KMS-11 (cell line): ENCODE data around the gene PACSIN1.

Source experiments
- H2AFZ ChIP-seq: fragments of 200-600 bp; sonication (generic); 2 replicates; pipeline ENCODE4 v1.6.1; 2016; ENCODE audit warnings: antibody characterized with exemption, mixed run types, low read depth
- H3K27ac ChIP-seq: fragments of 200-600 bp; sonication (generic); 2 replicates; pipeline ENCODE4 v1.6.1; 2016; ENCODE audit warnings: mild to moderate bottlenecking, mixed run types
- H3K27me3 ChIP-seq: fragments of 200-600 bp; sonication (generic); 2 replicates; pipeline ENCODE4 v1.6.1; 2017; ENCODE audit warnings: mild to moderate bottlenecking, low read depth, mixed run types, moderate library complexity; ENCODE audit not compliant: insufficient read depth
- H3K36me3 ChIP-seq: fragments of 200-600 bp; sonication (generic); 2 replicates; pipeline ENCODE4 v1.6.1; 2017; ENCODE audit warnings: mild to moderate bottlenecking, mixed run types; ENCODE audit not compliant: insufficient read depth
- H3K4me1 ChIP-seq: fragments of 200-600 bp; sonication (generic); 2 replicates; pipeline ENCODE4 v1.6.1; 2016; ENCODE audit warnings: mild to moderate bottlenecking, low read depth, mixed run types; ENCODE audit not compliant: poor library complexity, severe bottlenecking
- H3K4me2 ChIP-seq: fragments of 200-600 bp; sonication (generic); 2 replicates; pipeline ENCODE4 v1.7.0; 2016; ENCODE audit warnings: mild to moderate bottlenecking, mixed run types
- H3K4me3 ChIP-seq: fragments of 200-600 bp; sonication (generic); IDR thresholded peaks from 2 replicates; pipeline ENCODE4 v1.6.1; 2017; ENCODE audit warnings: low read depth, low read length, mixed read lengths; ENCODE audit not compliant: insufficient read depth
- H3K79me2 ChIP-seq: fragments of 200-600 bp; sonication (generic); 2 replicates; pipeline ENCODE4 v1.6.1; 2016; ENCODE audit warnings: low read depth, mixed run types; ENCODE audit not compliant: insufficient read depth
- H3K9ac ChIP-seq: fragments of 200-600 bp; sonication (generic); 2 replicates; pipeline ENCODE4 v1.6.1; 2016; ENCODE audit warnings: mild to moderate bottlenecking, mixed run types
- H4K20me1 ChIP-seq: fragments of 200-600 bp; sonication (generic); 2 replicates; pipeline ENCODE4 v1.6.1; 2016; ENCODE audit warnings: mild to moderate bottlenecking, mixed run types; ENCODE audit not compliant: insufficient read depth
- TF ChIP-seq, protein P1 (sequence below): fragments of 200-600 bp; sonication (generic); conservative IDR thresholded peaks from 2 replicates; pipeline ENCODE4 v1.6.1; 2017; ENCODE audit warnings: low read depth, mild to moderate bottlenecking, antibody characterized with exemption, low read length, moderate library complexity, mixed read lengths

PACSIN1 gene

DNA sequence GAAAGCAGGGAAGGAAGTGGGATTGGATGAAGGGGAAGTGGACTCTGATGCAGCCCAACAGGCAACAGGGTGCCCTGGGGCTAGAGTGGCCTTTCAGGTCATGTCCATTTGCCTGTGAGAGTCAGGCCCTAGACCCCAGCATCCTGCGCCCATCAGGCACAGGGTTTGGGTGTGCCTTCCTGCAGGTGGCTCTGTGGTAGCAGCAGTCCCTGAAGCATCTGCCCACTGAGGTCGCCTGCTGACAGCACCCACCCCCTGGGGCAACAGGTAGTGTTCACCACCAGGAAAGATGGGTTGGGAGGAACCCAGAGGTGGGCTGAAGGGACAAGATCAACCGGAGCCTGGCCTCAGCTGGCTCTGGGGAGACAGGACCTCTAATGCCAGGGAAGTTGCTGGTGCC is 3.6 kb downstream of the PACSIN1 start:
- H3K9ac ChIP-seq = no peak overlapping the region
- H3K27me3 ChIP-seq = no peaks in the 10 kb centered on the region
- H3K4me3 ChIP-seq = no peak overlapping the region
- H2AFZ ChIP-seq = no peak overlapping the region
- H3K4me1 ChIP-seq = no peaks in the 10 kb centered on the region
- TF ChIP-seq, protein P1, sequence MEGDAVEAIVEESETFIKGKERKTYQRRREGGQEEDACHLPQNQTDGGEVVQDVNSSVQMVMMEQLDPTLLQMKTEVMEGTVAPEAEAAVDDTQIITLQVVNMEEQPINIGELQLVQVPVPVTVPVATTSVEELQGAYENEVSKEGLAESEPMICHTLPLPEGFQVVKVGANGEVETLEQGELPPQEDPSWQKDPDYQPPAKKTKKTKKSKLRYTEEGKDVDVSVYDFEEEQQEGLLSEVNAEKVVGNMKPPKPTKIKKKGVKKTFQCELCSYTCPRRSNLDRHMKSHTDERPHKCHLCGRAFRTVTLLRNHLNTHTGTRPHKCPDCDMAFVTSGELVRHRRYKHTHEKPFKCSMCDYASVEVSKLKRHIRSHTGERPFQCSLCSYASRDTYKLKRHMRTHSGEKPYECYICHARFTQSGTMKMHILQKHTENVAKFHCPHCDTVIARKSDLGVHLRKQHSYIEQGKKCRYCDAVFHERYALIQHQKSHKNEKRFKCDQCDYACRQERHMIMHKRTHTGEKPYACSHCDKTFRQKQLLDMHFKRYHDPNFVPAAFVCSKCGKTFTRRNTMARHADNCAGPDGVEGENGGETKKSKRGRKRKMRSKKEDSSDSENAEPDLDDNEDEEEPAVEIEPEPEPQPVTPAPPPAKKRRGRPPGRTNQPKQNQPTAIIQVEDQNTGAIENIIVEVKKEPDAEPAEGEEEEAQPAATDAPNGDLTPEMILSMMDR = no peak
- H3K79me2 ChIP-seq = no peaks in the 10 kb centered on the region
- H3K4me2 ChIP-seq = no peak overlapping the region
- H3K27ac ChIP-seq = no peak overlapping the region
- H3K36me3 ChIP-seq = no peaks in the 10 kb centered on the region
- H4K20me1 ChIP-seq = no peaks in the 10 kb centered on the region

DNA sequence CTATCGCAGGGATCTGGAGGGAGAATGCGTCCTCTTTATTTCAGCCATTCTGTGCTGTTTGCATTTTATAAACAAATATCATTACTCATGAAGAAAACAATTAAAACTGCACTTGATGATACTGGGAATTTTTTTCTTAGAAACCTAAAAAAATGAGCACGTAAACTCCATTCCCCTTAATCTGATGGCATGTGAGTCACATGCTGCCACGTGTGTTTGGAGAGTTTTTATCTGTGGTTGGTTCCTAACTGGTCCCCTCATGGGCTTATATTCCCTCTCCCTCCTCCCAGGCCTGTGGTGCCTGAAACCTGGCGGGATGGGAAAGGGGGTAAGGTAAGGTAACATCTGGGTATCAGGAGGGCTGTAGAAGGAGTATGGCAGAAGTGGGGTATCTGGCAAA is 6.5 kb downstream of the PACSIN1 start:
- no peaks in the 10 kb centered on the region for H3K27me3 ChIP-seq
- no peak overlapping the region for H3K4me2 ChIP-seq
- no peak overlapping the region for H3K27ac ChIP-seq
- H3K79me2 ChIP-seq = no peaks in the 10 kb centered on the region
- no peak overlapping the region for H3K9ac ChIP-seq
- H3K4me3 ChIP-seq = no peak overlapping the region
- H4K20me1 ChIP-seq = no peaks in the 10 kb centered on the region
- H3K36me3 ChIP-seq = no peaks in the 10 kb centered on the region
- no peaks in the 10 kb centered on the region for H3K4me1 ChIP-seq
- H2AFZ ChIP-seq = no peak overlapping the region
- TF ChIP-seq, protein P1 = no peak

DNA sequence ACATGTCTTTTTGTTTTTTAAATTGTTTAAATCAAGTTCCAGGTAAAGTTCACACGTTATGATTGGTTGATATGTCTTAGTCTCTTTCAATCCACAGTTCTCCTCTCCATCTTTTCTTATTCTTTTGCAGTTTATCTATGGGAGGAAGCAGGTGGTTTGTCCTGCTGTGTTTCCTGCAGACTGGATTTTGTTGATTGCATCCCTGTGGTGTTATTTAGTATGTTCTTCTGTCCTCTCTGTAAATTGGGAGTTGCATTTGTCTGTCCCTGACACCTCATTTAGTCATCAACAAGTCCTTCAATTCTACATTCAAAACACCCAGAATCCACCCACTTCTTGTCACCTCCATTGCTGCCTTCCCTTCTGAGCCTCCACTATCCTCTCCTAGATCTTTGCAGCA is 8.1 kb downstream of the PACSIN1 start:
- Histone ChIP-seq H3K4me3 (no peak overlapping the region), H3K4me1 (no peaks in the 10 kb centered on the region), H3K4me2 (no peak overlapping the region), H4K20me1 (no peaks in the 10 kb centered on the region), H3K27ac (no peak overlapping the region), H3K9ac (no peak overlapping the region), H2AFZ (no peak overlapping the region), H3K36me3 (no peaks in the 10 kb centered on the region), H3K27me3 (no peaks in the 10 kb centered on the region), H3K79me2 (no peaks in the 10 kb centered on the region)
- TF ChIP-seq, protein P1 = no peak

DNA sequence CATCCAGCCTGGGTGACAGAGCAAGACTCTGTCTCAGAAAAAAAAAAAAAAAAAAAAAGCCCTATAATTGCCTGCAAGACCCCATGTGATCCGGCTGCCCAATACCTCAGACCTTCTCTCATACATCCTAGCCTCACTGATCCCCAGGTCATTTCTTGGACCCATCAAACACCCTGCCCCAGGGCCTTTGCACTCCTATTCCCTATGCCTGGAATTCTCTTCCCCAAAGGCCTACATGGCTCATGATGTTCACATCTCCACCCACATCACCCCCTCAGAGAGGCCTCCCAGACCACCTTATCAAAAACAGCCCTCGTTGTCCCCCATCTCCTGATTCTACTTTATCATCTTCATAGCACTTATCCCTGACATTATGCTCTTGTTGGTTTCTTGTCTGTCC is 8.9 kb downstream of the PACSIN1 start:
- Histone ChIP-seq H3K79me2 (no peaks in the 10 kb centered on the region), H3K27ac (no peak overlapping the region), H3K27me3 (no peaks in the 10 kb centered on the region)

More for the DNA sequence above, 8.9 kb downstream of the PACSIN1 start:
- H3K4me1 ChIP-seq = no peaks in the 10 kb centered on the region
- H3K9ac ChIP-seq = no peak overlapping the region
- H3K4me3 ChIP-seq = no peak overlapping the region
- H3K36me3 ChIP-seq = no peaks in the 10 kb centered on the region
- H2AFZ ChIP-seq = no peak overlapping the region
- TF ChIP-seq, protein P1 = no peak
- H3K4me2 ChIP-seq = no peak overlapping the region
- H4K20me1 ChIP-seq = no peaks in the 10 kb centered on the region
